CD4-positive, alpha-beta T cell treated with Interleukin-12 subunit alpha and Interleukin-12 subunit beta, for 1 hour (primary cell): ENCODE results near the gene ZNF516.
"Not testable (repeated sequence)": the region's sequence is repeated elsewhere in the genome, so short reads cannot be mapped to it uniquely, and the experiment has no call there.

Experiments used
- DNase-seq: peaks from one replicate; pipeline ENCODE4 v3.0.0-alpha.2; 2020

ZNF516 gene

GRCh38 chr18:76495006-76495370 lies at the start of gene ZNF516:
TSS of gene ZNF516 (minus strand) at chr18:76495242. CDS start at chr18:76443054, 52,188 bp downstream.
- DNase-seq: peak; percentile 27

- no peak for DNase-seq
These were observed 43.8 kb upstream of the ZNF516 start for GRCh38 chr18:76538846-76539245.

GRCh38 chr18:76537621-76538020 lies 42.6 kb upstream of the ZNF516 start:
- no peak for DNase-seq

GRCh38 chr18:76536593-76536992 lies 41.6 kb upstream of the ZNF516 start:
- not testable (repeated sequence) for DNase-seq

- DNase-seq: no peak
These were observed 37.8 kb upstream of the ZNF516 start for GRCh38 chr18:76532875-76533274.

- DNase-seq: no peak
These were observed 35.8 kb upstream of the ZNF516 start for GRCh38 chr18:76530846-76531245.

GRCh38 chr18:76530391-76530790 lies 35.3 kb upstream of the ZNF516 start:
- no peak for DNase-seq

- DNase-seq: no peak
These were observed 34.4 kb upstream of the ZNF516 start for GRCh38 chr18:76529433-76529811.

- DNase-seq: no peak
These were observed 33.7 kb upstream of the ZNF516 start for GRCh38 chr18:76528477-76529432.

- DNase-seq: no peak
These were observed 30.9 kb upstream of the ZNF516 start for GRCh38 chr18:76525911-76526310.

- DNase-seq: peak; percentile 26
These were observed 30.1 kb upstream of the ZNF516 start for GRCh38 chr18:76524900-76525698.

GRCh38 chr18:76524477-76524876 lies 29.4 kb upstream of the ZNF516 start:
- DNase-seq: no peak

GRCh38 chr18:76522551-76522950 lies 27.5 kb upstream of the ZNF516 start:
- DNase-seq: no peak

- no peak for DNase-seq
These were observed 27.1 kb upstream of the ZNF516 start for GRCh38 chr18:76522122-76522503.

GRCh38 chr18:76521417-76522121 lies 26.5 kb upstream of the ZNF516 start:
- DNase-seq: no peak

- DNase-seq: no peak
These were observed 24.0 kb upstream of the ZNF516 start for GRCh38 chr18:76518860-76519538.

GRCh38 chr18:76518123-76518859 lies 23.2 kb upstream of the ZNF516 start:
- no peak for DNase-seq

GRCh38 chr18:76515576-76515975 lies 20.5 kb upstream of the ZNF516 start:
- no peak for DNase-seq

GRCh38 chr18:76514573-76514972 lies 19.5 kb upstream of the ZNF516 start:
- DNase-seq: no peak

- DNase-seq: no peak
These were observed 12.9 kb upstream of the ZNF516 start for GRCh38 chr18:76507830-76508385.

- DNase-seq: no peak
These were observed 12.1 kb upstream of the ZNF516 start for GRCh38 chr18:76506974-76507764.
